Urinary bladder (tissue), 4 donors: ENCODE data around the gene TMEM63B. TPM values are rescaled to one million over a fixed set of nuclear protein-coding genes. Genes with fewer than 3 reads are reported as not detected.

Experiments used
- DNase-seq: peaks from one replicate; pipeline ENCODE4 v3.0.0-alpha.2; 2015; ENCODE audit errors: extremely low spot score
- H3K27ac ChIP-seq: one replicate; pipeline ENCODE4 v1.5.1; 2013; ENCODE audit warnings: low read depth, mild to moderate bottlenecking, moderate library complexity
- H3K36me3 ChIP-seq: one replicate; pipeline ENCODE4 v1.6.1; 2013; ENCODE audit warnings: mild to moderate bottlenecking, moderate library complexity; ENCODE audit not compliant: insufficient read depth
- H3K4me1 ChIP-seq: one replicate; pipeline ENCODE4 v1.6.1; 2013; ENCODE audit warnings: mild to moderate bottlenecking, moderate library complexity; ENCODE audit not compliant: insufficient read depth
- H3K4me3 ChIP-seq: one replicate; pipeline ENCODE4 v1.5.1; 2013; ENCODE audit warnings: low read depth, low read length
- WGBS: extraction: QIAGEN DNeasy Blood & Tissue Kit; methylation state at CpG from one replicate; pipeline ENCODE4 v1.1.7; 2013; 5-methylcytosine and 5-hydroxymethylcytosine counted together
- polyA plus RNA-seq: library from polyadenylated mRNA; stranded (reverse); fragments of 200-250 nt; gene quantifications from one replicate; pipeline ENCODE4 v1.2.3, GENCODE V29; 2013
- total RNA-seq: library from RNA; depleted of rRNA; stranded (reverse); fragments of >200 nt; gene quantifications from one replicate; pipeline ENCODE4 v1.2.3, GENCODE V29; 2014
- donor health status: healthy with polysubstance abuse.
- donor health status: healthy.

The TMEM63B gene
- total and polyA plus RNA-seq, 2 donors, result 12.4 to 20.0 TPM

- Histone ChIP-seq H3K4me1 (no peaks in the 10 kb centered on the region), H3K27ac (no peak overlapping the region), H3K4me3 (no peak overlapping the region), H3K36me3 (peaks cover 3% of the 10 kb centered on the region)
- 73% methylated on average over 3 of the region's 3 CpGs for WGBS
- DNase-seq, result no peak
Measured at GRCh38 chr6:44150317-44150917, 23.1 kb downstream of the TMEM63B start.

DNA sequence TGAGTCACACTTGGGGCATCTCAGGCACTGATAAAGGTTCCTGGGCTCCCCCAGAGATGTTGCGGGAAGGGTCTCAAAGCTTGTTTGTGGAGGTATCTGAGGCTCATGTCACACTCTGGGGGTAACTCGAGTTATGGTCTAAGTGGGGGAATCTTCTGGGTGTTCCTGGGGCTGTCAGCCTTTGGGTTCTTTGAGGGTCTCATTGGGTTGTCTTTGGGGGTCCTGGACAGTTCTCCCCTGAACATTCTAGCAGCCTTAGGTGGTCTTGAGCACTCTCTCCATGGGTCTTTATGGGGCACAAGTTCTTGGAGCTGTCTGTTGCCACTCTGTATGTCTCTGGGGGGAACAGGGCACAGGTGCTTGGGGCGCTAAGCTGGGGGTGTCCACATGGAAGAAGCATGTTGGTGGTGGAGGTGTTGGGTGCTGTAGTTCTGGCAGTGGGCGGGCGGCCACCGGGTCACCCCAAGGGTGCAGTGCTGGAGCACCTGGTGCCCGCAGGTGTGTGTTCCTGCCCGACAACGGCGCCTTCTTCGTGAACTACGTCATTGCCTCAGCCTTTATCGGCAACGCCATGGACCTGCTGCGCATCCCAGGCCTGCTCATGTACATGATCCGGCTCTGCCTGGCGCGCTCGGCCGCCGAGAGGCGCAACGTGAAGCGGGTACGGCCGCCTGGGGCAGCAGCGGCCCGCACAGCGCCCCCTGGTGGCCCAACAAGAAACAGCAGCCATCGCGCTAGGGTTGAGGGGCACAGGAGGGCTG, 24.2 kb downstream of the TMEM63B start:
- Histone ChIP-seq H3K4me3 (no peak overlapping the region), H3K36me3 (peaks cover 3% of the 10 kb centered on the region), H3K4me1 (no peaks in the 10 kb centered on the region), H3K27ac (no peak overlapping the region)
- DNase-seq, result no peak
- 24% methylated on average over 31 of the region's 31 CpGs for WGBS

- H3K4me3 ChIP-seq, result no peak overlapping the region
- H3K36me3 ChIP-seq, result peaks cover 3% of the 10 kb centered on the region
- peaks cover 2% of the 10 kb centered on the region for H3K4me1 ChIP-seq
- no peak overlapping the region for H3K27ac ChIP-seq
- DNase-seq, result no peak
- WGBS, result 56% methylated on average over 8 of the region's 8 CpGs
Measured at GRCh38 chr6:44152109-44152461, 24.7 kb downstream of the TMEM63B start.

DNA sequence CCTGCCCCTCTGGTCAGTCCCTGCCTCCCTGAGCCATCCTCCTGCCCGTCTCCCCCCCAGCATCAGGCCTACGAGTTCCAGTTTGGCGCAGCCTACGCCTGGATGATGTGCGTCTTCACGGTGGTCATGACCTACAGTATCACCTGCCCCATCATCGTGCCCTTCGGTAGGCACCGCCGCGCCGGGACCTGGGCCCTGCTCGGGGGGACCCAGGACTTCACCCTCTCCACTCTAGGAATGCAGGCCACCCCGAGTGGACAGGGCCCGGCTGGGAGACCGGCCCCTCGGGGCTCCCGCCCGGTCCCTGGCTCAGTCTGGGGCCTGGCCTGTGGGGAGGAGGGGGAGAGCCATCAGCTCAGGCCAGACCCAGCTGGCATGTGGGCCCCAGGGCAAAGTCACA, 25.2 kb downstream of the TMEM63B start:
- WGBS, result 94% methylated on average over 19 of the region's 19 CpGs
- H3K4me1 ChIP-seq, result peaks cover 2% of the 10 kb centered on the region
- no peak for DNase-seq

DNA sequence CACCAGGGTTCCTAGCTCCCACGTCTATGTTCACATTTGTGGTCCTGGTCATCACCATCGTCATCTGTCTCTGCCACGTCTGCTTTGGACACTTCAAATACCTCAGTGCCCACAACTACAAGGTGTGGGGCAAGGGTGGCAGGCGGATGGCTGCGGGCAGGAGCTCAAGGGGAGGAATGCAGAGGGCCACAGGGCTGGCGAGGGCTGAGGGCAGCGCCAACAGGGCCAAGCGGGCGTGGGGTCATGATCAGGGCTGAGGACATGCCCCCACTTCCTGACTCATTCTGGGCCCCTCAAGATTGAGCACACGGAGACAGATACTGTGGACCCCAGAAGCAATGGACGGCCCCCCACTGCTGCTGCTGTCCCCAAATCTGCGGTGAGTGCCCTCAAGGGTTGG, 26.7 kb downstream of the TMEM63B start:
- Histone ChIP-seq H3K4me1 (peaks cover 2% of the 10 kb centered on the region), H3K36me3 (peaks cover 3% of the 10 kb centered on the region), H3K27ac (no peak overlapping the region), H3K4me3 (no peak overlapping the region)
- WGBS, result 91% methylated on average over 12 of the region's 12 CpGs
- no peak for DNase-seq

More for the DNA sequence above, 25.2 kb downstream of the TMEM63B start:
- Histone ChIP-seq H3K36me3 (peaks cover 3% of the 10 kb centered on the region), H3K27ac (no peak overlapping the region), H3K4me3 (no peak overlapping the region)

GRCh38 chr6:44156494-44157151, 29.3 kb downstream of the TMEM63B start:
- H3K4me1 ChIP-seq, result peaks cover 2% of the 10 kb centered on the region
- H3K4me3 ChIP-seq, result no peak overlapping the region
- no peak for DNase-seq
- H3K36me3 ChIP-seq, result peaks cover 3% of the 10 kb centered on the region
- WGBS, result 76% methylated on average over 9 of the region's 9 CpGs
- no peak overlapping the region for H3K27ac ChIP-seq

DNA sequence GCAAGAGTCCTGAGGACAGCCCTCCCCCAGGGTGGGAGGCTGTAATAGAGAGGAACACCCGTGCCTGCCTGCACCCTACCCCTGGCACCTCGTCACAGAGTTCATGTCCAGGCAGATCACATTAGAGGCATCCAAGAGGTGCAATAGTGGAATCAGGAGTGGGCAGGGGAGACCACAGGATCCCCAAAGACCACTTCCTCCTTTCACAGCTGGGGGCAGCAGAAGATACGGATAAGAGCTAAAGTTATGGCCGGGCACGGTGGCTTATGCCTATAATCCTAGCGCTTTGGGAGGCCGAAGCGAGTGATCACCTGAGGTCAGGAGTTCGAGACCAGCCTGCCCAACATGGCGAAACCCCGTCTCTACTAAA, 29.8 kb downstream of the TMEM63B start:
- Histone ChIP-seq H3K36me3 (peaks cover 3% of the 10 kb centered on the region), H3K27ac (no peak overlapping the region), H3K4me1 (peaks cover 2% of the 10 kb centered on the region), H3K4me3 (no peak overlapping the region)
- no peak for DNase-seq
- WGBS, result 77% methylated on average over 11 of the region's 11 CpGs

- 90% methylated on average over 5 of the region's 5 CpGs for WGBS
- no peak within 1 kb of the TSS for H3K4me3 ChIP-seq
Measured at GRCh38 chr6:44158770-44159228, 31.4 kb downstream of the TMEM63B start, which contains the start of gene CAPN11. CAPN11 (plus strand) TSS chr6:44158820; CDS start chr6:44158849, 29 bp downstream.

GRCh38 chr6:44161997-44162338, 34.6 kb downstream of the TMEM63B start:
- Histone ChIP-seq H3K36me3 (no peaks in the 10 kb centered on the region), H3K4me3 (no peak overlapping the region), H3K4me1 (no peaks in the 10 kb centered on the region), H3K27ac (no peak overlapping the region)
- 64% methylated on average over 8 of the region's 8 CpGs for WGBS
- no peak for DNase-seq

More at GRCh38 chr6:44158770-44159228, 31.4 kb downstream of the TMEM63B start, which contains the start of gene CAPN11:
- no peak within 1 kb of the TSS for H3K27ac ChIP-seq
- peaks cover 2% of the 10 kb centered on the region for H3K4me1 ChIP-seq
- no peaks in the 10 kb centered on the region for H3K36me3 ChIP-seq
- no peak for DNase-seq

DNA sequence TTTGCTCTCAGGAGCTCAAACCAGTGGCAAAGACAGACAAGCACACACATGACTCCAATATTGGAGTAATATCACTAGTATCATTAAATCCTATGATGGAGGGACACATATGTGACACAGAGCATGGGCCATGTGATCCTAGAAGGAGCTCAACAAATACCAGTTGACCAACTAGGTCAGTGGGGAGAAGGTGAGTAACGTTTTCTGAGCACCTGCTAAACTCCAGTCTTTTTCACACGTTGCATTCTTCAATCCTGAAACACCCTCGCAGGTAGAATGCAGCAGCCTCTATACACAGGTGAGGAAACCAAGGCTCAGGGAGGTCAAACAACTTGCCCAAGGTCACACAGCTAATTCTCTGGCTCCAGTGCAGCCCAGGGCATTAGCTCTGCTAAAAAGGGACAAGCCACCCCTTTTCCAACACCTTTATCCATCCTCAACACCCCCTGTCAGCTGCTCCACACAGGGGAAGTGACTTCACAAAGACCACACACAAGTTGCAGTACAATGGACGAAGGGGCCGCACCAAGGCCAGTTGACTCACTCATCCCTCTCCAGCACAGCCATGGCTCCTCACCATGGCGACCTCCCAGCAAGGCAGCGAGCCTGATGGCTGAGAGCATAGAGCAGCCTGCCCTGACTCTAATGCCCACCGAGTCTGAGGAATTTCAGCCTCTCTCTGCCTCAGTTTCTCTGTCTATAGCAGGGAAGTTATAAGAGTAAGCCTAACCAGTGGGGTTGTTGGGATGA, 35.7 kb downstream of the TMEM63B start:
- Histone ChIP-seq H3K4me1 (no peaks in the 10 kb centered on the region), H3K36me3 (no peaks in the 10 kb centered on the region), H3K27ac (no peak overlapping the region), H3K4me3 (no peak overlapping the region)
- DNase-seq, result no peak
- 78% methylated on average over 8 of the region's 8 CpGs for WGBS

DNA sequence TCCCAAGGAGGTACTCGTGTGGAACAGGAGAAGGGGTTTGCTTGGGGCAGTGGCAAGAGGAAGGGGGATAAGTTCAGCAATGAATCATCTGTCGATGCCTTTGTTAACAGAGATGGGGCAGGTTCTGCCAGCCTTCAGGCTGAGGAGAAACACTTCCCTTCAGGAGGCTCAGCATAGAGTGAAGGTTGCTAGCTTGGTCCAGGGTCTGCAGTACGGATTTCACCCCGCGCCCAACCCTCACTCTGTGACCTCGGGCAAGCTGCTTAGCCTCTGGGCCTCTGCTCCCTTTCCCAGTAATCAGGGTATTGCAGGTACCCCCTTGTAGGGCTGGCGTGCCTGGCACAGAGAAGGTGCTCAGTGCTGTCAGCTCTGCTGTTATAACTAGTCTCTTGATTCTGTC, 38.8 kb downstream of the TMEM63B start:
- Histone ChIP-seq H3K36me3 (no peaks in the 10 kb centered on the region), H3K4me1 (no peaks in the 10 kb centered on the region), H3K27ac (no peak overlapping the region), H3K4me3 (no peak overlapping the region)
- 78% methylated on average over 7 of the region's 7 CpGs for WGBS
- no peak for DNase-seq

DNA sequence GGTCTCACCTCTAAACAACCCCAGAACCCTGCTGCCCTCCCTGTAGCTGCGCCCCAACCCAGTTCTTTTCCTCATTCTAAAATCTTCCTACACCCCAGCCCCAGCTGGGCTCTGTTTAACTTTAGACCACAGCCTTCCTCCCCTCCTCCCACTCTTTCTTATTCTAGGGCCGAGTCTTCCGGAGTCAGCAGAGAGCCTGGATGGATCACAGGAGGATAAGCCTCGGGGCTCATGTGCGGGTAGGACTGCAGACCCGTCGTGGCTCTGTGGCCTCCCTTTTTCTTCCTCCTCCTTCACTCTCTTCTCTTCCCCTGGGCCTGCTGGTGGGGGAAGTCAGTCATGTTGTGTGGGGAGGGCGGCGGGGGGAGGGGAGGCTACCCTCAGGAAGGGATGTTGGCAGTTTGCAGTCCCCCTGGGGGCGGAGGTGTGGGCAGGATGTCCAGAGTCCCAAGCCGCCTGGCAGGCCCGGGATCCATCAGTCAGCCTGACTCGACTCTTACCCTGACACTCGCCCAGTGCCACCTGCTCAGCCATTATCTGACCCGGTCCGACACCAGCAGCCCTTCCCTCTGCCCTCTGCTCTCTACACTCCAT, 39.3 kb downstream of the TMEM63B start:
- Histone ChIP-seq H3K36me3 (no peaks in the 10 kb centered on the region), H3K4me1 (no peaks in the 10 kb centered on the region), H3K27ac (no peak overlapping the region), H3K4me3 (no peak overlapping the region)
- DNase-seq, result no peak
- 49% methylated on average over 16 of the region's 16 CpGs for WGBS

GRCh38 chr6:44167567-44167966, 40.2 kb downstream of the TMEM63B start:
- Histone ChIP-seq H3K27ac (no peak overlapping the region), H3K36me3 (no peaks in the 10 kb centered on the region), H3K4me3 (no peak overlapping the region), H3K4me1 (no peaks in the 10 kb centered on the region)
- WGBS, result 100% methylated on average over 1 of the region's 1 CpG
- no peak for DNase-seq
